ENCODE data around the gene CNNM2.
"Not testable (repeated sequence)": the region's sequence is repeated elsewhere in the genome, so short reads cannot be mapped to it uniquely, and the experiment has no call there.

CNNM2 gene

GRCh38 chr10:102964713-102965112 is 46.6 kb downstream of the CNNM2 start:
- H3K4me3 Mint-ChIP-seq: no peak overlapping the region
- no peaks in the 10 kb centered on the region for H3K9me3 Mint-ChIP-seq
- intact Hi-C loops (cut with micrococcal nuclease): no loop called here
- no peak overlapping the region for H3K27ac Mint-ChIP-seq
- H3K27me3 Mint-ChIP-seq: no peaks in the 10 kb centered on the region
- no peaks in the 10 kb centered on the region for H3K4me1 Mint-ChIP-seq (ENCODE audit: low read depth)
- H3K36me3 Mint-ChIP-seq (ENCODE audit: low read depth): no peaks in the 10 kb centered on the region

DNA sequence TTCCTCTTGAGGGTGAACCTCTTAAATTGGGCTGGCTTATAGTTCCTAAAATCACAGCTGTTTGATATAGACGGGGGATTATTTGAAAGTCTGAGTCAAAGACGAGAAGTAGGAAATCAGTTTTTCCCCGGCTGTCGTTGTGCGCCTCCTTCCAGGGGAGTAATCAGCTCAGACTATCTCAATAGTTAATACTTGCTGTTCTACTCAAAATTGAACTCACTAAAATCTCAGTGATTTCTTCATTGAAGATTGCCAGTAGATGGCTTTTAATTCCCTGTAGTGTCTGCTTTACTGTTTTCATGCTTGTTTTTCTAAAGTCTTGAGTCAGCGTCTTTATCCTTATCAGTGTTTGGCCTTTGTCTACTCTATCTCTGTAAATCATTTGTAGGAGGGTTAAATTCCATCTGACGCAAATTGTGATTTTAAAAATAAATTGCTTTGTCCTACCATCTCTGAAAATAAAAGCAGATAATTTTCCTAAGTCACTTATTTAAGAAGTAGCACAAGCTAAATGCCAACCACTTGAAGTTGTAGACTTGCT is 47.3 kb downstream of the CNNM2 start:
- no peaks in the 10 kb centered on the region for H3K4me1 Mint-ChIP-seq (ENCODE audit: low read depth)
- H3K27me3 Mint-ChIP-seq: no peaks in the 10 kb centered on the region

GRCh38 chr10:102967123-102967522 is 49.0 kb downstream of the CNNM2 start:
- intact Hi-C loops (cut with micrococcal nuclease): no loop called here
- H3K4me3 Mint-ChIP-seq: no peak overlapping the region
- H3K36me3 Mint-ChIP-seq (ENCODE audit: low read depth): no peaks in the 10 kb centered on the region
- no peaks in the 10 kb centered on the region for H3K9me3 Mint-ChIP-seq
- no peaks in the 10 kb centered on the region for H3K27me3 Mint-ChIP-seq
- H3K27ac Mint-ChIP-seq: no peak overlapping the region
- no peaks in the 10 kb centered on the region for H3K4me1 Mint-ChIP-seq (ENCODE audit: low read depth)

More for the DNA sequence above, 47.3 kb downstream of the CNNM2 start:
- Mint-ChIP-seq H3K27ac (no peak overlapping the region), H3K4me3 (no peak overlapping the region), H3K9me3 (no peaks in the 10 kb centered on the region), H3K36me3 (ENCODE audit: low read depth) (no peaks in the 10 kb centered on the region)
- intact Hi-C loops (cut with micrococcal nuclease): no loop called here

DNA sequence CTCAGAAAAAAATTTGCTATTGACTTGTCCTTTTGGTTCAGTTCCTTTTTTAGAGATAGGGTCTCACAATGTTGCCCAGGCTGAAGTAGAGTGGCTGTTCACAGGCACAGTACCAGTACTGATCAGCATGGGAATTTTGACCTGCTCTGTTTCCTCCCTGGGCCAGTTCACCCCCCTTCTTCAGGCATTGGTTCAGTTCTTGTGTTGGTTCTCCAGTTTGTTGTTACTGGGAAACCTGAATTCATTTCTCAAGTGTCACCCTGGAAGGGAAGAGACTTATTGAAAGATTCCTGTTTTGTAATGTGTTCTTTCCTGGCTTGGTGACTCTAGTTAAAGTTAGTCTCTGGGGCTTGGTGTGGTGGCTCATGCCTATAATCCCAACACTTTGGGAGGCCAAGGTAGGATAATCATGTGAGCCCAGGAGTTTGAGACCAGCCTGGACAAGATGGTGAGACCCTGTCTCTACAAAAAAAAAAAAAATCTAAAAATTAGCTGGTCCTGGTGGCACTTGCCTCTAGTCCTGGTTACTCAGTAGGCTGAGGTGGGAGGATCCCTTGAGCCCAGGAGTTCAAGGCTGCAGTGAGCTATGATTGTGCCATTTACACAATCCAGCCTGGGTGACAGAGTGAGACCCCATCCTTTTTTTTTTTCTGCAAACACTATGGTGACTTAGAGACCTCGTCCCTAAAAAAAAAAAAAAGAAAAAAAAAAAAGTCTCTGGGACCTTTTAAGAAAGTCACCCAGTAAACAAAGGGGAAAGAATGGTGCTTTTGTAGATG is 52.7 kb downstream of the CNNM2 start:
- Mint-ChIP-seq H3K4me3 (no peak overlapping the region), H3K27me3 (no peaks in the 10 kb centered on the region), H3K4me1 (ENCODE audit: low read depth) (no peaks in the 10 kb centered on the region), H3K27ac (no peak overlapping the region), H3K36me3 (ENCODE audit: low read depth) (no peaks in the 10 kb centered on the region), H3K9me3 (no peaks in the 10 kb centered on the region)
- intact Hi-C loops (cut with micrococcal nuclease): no loop called here

DNA sequence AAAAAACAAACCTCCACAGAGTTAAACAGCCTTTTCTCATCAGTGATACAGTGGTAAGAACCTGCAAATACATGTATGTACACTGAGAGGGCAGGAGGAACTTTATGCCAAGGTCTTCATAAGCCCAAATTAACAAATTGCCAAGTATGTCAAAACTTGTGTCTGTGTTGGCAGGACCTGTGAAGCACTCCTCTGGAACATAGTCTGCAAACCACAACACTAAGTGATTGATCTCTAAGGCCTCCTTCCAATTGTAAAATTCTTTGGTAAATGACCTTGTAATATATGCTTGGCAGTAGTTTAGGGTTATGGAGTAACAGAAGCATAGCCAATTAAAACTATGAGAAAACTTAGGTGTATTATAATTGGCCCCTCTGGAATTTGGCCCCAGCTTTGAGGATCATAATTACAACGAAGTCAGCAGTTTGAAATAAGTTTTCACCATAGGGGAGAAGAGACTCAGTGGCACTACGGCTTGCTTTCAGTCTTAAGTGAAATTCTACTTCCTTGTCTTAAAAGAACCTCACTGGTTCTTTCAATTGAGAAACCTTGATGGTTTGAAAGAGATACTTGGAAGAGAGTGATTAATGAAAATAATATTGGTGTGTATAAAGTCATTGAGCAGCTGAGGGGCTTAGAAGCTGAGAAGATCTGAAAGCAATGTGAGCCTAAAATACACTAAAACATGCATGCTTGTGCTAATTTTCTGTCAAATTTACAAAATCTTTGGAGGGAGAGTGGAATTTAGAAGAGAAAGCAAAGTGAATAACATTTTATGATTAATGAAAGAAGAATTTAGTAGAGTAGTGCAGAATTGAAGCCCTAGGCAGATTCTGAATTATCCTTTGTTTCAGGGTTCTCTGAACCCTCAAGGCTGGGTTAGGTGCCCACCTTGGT is 57.6 kb downstream of the CNNM2 start:
- no peak overlapping the region for H3K4me3 Mint-ChIP-seq
- H3K36me3 Mint-ChIP-seq (ENCODE audit: low read depth): no peaks in the 10 kb centered on the region
- no peaks in the 10 kb centered on the region for H3K9me3 Mint-ChIP-seq
- no peaks in the 10 kb centered on the region for H3K27me3 Mint-ChIP-seq
- no peak overlapping the region for H3K27ac Mint-ChIP-seq
- intact Hi-C loops (cut with micrococcal nuclease): no loop called here
- no peaks in the 10 kb centered on the region for H3K4me1 Mint-ChIP-seq (ENCODE audit: low read depth)

DNA sequence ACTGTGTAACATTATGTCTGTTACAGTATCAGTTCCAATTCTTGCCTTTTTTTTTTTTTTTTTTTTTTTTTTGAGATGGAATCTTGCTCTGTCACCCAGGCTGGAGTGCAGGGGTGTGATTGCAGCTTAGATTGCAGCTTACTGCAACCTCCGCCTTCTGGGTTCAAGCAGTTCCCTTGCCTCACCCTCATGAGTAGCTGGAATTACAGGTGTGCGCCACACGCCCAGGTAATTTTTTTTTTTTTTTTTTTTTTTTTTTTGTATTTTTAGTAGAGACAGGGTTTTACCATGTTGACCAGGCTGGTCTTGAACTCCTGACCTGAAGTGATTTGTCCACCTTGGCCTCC is 58.3 kb downstream of the CNNM2 start:
- intact Hi-C loops (cut with micrococcal nuclease); H3K36me3 Mint-ChIP-seq (ENCODE audit: low read depth); H3K27me3 Mint-ChIP-seq; H3K9me3 Mint-ChIP-seq; H3K4me3 Mint-ChIP-seq; H3K4me1 Mint-ChIP-seq (ENCODE audit: low read depth); H3K27ac Mint-ChIP-seq: not testable (repeated sequence)

DNA sequence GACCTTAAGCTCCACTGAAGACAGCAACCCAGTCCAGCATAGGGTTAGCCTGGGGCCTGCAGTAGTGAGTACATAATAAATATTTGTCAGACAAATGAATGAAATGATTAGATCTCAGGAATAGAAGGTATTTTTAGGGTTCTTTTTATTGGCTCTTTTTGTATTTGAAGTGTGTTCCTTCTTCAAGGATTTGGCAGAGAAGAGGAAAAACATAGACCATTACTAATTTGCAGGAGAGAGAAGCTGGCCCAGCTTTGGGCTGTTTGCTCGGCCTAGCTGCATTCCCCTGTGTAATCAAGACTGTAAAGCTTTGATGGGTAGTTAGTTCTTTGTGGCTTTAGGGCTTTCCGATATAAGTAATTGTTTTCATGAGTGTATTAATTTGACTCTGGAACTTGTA is 64.2 kb downstream of the CNNM2 start:
- intact Hi-C loops (cut with micrococcal nuclease): no loop called here
- Mint-ChIP-seq H3K36me3 (ENCODE audit: low read depth) (no peaks in the 10 kb centered on the region), H3K4me3 (no peak overlapping the region), H3K4me1 (ENCODE audit: low read depth) (peaks cover 5% of the 10 kb centered on the region), H3K27ac (no peak overlapping the region), H3K27me3 (no peaks in the 10 kb centered on the region), H3K9me3 (no peaks in the 10 kb centered on the region)

DNA sequence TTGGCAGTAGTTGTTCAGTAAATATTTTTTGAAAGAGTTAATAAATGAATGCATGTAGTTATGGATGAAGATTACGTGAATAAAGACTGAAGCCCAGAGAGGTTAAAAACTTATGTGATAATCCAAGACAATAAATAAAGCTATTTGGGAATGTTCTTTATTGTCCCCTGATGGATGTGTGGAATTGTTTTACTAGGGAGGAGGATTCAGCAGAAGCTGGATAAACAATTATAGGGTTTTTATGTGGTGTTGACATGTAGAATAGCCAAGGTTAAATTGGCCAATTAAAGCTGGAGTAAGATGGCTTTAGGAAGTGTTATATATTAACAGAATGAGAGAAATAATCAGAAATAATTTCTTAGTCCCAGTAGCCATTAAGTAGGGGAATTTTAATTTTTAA is 66.0 kb downstream of the CNNM2 start:
- Mint-ChIP-seq H3K4me3 (no peak overlapping the region), H3K4me1 (ENCODE audit: low read depth) (peaks cover 5% of the 10 kb centered on the region), H3K9me3 (no peaks in the 10 kb centered on the region), H3K27ac (no peak overlapping the region), H3K36me3 (ENCODE audit: low read depth) (no peaks in the 10 kb centered on the region), H3K27me3 (no peaks in the 10 kb centered on the region)
- intact Hi-C loops (cut with micrococcal nuclease): no loop called here

GRCh38 chr10:102985811-102986210 is 67.7 kb downstream of the CNNM2 start:
- no peak overlapping the region for H3K4me3 Mint-ChIP-seq
- H3K27ac Mint-ChIP-seq: no peak overlapping the region
- H3K27me3 Mint-ChIP-seq: no peaks in the 10 kb centered on the region
- no peaks in the 10 kb centered on the region for H3K36me3 Mint-ChIP-seq (ENCODE audit: low read depth)
- H3K9me3 Mint-ChIP-seq: no peaks in the 10 kb centered on the region
- H3K4me1 Mint-ChIP-seq (ENCODE audit: low read depth): peaks cover 5% of the 10 kb centered on the region
- intact Hi-C loops (cut with micrococcal nuclease): no loop called here

DNA sequence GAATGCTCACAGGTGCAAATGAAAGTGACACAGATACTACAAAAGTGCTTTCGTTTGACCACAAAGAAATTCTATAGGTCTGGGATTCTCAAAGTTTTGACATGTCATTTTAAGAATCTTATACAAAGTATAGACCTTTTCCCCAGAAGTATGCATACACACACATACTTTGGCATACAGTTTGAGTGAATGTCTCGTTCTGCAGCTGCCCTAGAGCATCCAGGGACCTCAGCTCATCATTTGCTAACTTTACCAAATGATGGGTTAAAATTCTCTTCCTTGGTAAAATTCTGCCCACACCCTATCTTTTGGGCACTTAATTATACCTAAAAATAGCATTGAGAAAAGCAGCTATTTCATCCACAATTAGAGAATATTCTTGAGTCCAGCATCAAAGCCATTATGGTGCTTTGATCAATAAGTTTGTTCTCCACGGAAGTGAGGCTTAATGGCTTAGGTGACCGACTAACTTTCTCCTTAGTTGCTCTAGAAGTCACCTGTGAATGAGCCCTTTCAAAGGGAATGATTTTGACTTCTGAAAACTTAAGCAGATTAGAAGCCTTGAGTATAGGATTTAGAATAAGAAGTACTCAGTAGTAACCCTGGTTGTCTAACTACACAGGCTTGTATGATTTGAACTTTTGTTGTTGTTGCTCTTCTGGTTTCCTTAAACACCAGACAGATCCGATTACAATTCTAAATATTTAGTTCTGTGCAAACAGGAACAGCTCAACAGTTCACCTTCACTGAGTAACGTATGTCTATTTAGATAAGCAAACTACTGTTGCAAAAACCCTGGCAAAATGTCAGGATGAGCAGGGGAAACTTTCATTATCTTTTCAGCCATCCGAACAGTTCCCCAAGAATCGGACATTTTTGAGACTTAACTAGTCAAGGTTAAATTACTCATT is 70.6 kb downstream of the CNNM2 start:
- no peak overlapping the region for H3K27ac Mint-ChIP-seq
- intact Hi-C loops (cut with micrococcal nuclease): no loop called here
- H3K9me3 Mint-ChIP-seq: no peaks in the 10 kb centered on the region
- no peaks in the 10 kb centered on the region for H3K27me3 Mint-ChIP-seq
- peaks cover 5% of the 10 kb centered on the region for H3K4me1 Mint-ChIP-seq (ENCODE audit: low read depth)
- H3K4me3 Mint-ChIP-seq: no peak overlapping the region
- H3K36me3 Mint-ChIP-seq (ENCODE audit: low read depth): no peaks in the 10 kb centered on the region

DNA sequence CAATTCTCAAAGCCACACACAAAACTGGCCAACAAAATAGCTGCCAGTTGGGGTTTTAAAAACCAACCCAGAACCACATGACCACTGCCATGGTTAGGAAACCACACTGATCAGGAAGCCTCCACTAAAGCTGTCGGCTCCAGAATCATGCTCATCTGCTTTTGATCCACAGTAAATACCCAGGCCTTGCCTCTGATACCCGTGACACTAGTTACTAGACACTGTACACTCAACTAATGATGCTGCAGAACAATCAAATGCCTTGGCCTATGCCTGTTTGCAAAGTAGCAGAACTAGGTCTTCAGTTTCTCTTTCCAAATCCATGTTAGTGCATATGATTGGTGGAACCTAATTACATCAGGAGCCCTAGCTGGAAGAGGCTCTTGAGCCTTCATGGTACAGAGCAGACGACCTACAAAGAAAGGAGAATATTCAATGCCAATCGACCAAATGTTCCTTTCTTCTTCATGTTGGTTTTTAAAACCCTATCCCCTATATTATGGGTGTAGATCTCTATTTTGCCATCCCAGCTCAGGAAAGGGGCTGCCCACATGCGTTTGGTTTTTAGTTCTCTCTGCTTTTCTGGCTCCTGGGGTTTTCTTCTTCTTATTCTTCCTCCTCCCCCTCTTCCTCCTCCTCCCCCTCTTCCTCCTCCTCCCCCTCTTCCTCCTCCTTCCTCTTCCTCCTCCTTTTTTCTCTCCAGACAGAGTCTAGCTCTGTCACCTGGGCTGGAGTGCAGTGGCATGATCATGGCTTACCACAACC is 76.6 kb downstream of the CNNM2 start:
- Mint-ChIP-seq H3K4me3 (no peak overlapping the region), H3K27ac (no peak overlapping the region), H3K36me3 (ENCODE audit: low read depth) (no peaks in the 10 kb centered on the region), H3K9me3 (no peaks in the 10 kb centered on the region), H3K4me1 (ENCODE audit: low read depth) (no peaks in the 10 kb centered on the region), H3K27me3 (no peaks in the 10 kb centered on the region)
- intact Hi-C loops (cut with micrococcal nuclease): no loop called here

GRCh38 chr10:102996876-102997275 is 78.8 kb downstream of the CNNM2 start:
- H3K27me3 Mint-ChIP-seq: no peaks in the 10 kb centered on the region

DNA sequence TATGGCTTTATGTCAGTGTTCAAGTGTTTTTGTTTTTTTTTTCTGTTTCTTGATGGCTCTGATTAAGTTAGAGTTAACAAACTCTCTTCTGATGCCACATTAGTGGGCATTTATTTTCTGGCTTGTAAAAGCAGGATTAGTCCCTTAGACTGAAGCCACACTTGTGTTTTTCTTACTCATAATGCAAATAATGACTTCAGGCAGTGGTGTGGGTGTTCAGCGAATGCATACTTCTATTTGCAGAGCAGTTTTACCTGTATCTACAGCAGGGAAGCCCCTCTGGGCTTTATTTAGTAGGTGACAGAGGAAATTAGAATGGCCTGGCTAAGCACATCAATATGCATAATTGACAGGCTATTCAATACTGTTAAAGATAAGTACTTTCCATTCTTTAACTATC is 79.9 kb downstream of the CNNM2 start:
- H3K4me3 Mint-ChIP-seq: no peak overlapping the region
- H3K27me3 Mint-ChIP-seq: no peaks in the 10 kb centered on the region
- H3K4me1 Mint-ChIP-seq (ENCODE audit: low read depth): no peaks in the 10 kb centered on the region
- no peaks in the 10 kb centered on the region for H3K36me3 Mint-ChIP-seq (ENCODE audit: low read depth)
- H3K27ac Mint-ChIP-seq: no peak overlapping the region
- intact Hi-C loops (cut with micrococcal nuclease): no loop called here
- no peaks in the 10 kb centered on the region for H3K9me3 Mint-ChIP-seq

More at GRCh38 chr10:102996876-102997275, 78.8 kb downstream of the CNNM2 start:
- Mint-ChIP-seq H3K9me3 (no peaks in the 10 kb centered on the region), H3K27ac (no peak overlapping the region), H3K36me3 (ENCODE audit: low read depth) (no peaks in the 10 kb centered on the region), H3K4me1 (ENCODE audit: low read depth) (no peaks in the 10 kb centered on the region), H3K4me3 (no peak overlapping the region)
- intact Hi-C loops (cut with micrococcal nuclease): no loop called here
